ENCODE results near the gene ERC2.

- TF ChIP-seq POLR2A (IDR thresholded peaks at IDR 0.05) (no peak), CTCF (IDR thresholded peaks at IDR 0.05) (no peak)
Measured at GRCh38 chr3:55660642-55661041, 807.6 kb downstream of the ERC2 start.

Measured in ovary (tissue), 3 donors.